HG03354 (cell line): Measurements from ENCODE around the gene CELSR3.
A peak's percentile ranks its signal among the peaks of the same experiment; 100 is the strongest.

Source experiments
- ATAC-seq: cut with Tn5 transposase; IDR thresholded peaks from one replicate; pipeline ENCODE4 v1.9.1; 2021; ENCODE audit warnings: mild to moderate bottlenecking; ENCODE audit not compliant: unreplicated experiment, poor library complexity, severe bottlenecking

Gene CELSR3

DNA sequence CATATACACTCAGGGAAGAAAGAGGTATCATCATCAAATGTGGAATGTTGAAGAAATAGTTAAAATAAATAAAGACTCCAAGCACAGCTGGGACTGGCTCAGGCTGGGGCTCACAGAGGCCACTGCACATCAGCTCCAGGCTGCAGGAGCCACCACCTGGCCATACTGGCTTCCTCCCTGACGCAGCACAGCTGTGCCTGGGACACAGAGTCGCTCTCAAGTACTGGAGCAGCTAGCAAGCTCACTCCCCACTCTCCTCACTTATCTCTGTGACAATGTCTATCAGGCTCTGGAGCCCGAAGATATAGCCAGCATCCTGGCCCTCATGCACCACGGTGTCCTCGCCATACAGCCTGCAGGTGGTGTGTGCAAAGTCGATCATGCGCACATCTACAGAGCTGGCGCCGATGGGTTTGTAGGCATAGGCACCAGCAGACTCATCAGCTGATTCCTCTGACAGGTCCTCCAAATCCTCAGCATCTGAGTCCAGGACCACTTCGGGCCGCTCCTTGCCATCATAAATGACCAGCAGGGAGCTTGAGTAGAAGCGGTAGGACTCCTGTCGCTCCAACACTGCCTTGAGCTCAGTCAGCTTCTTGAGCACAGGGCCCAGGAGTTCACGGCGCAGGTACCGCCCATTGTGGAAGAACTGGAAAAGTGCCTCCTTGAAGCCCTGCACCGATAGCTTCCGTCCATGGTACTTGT lies 25.5 kb upstream of the CELSR3 start:
- no peak for ATAC-seq

DNA sequence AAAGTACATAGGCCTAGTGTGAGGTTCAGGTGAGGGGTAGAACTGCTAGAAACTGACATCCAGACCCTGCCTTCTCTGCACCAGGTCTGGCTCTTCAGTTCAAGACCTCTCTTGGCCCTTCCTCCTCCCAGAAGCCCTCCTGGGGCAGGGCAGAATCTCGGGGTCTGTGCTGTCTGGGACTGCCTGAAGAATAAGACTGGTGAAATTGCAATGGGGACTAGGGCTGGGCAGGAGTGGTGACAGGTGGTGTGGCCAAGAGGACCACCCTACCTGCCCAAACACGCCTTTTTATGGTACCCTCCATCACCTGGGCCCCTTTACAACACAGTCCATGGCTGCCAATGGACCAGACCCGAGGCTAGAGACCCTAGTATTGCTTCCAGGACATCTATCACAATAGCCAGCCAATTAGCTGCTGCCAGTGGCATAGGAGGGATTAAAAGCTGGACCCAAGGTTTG lies 24.6 kb upstream of the CELSR3 start:
- no peak for ATAC-seq

GRCh38 chr3:48686538-48687219 lies 24.0 kb upstream of the CELSR3 start:
- no peak for ATAC-seq

- peak; percentile 87 for ATAC-seq
Observed at GRCh38 chr3:48685603-48686511, 23.2 kb upstream of the CELSR3 start, which contains the start of gene NCKIPSD. Gene NCKIPSD (minus strand): TSS chr3:48685915. CDS start chr3:48685807, 108 bp downstream.

DNA sequence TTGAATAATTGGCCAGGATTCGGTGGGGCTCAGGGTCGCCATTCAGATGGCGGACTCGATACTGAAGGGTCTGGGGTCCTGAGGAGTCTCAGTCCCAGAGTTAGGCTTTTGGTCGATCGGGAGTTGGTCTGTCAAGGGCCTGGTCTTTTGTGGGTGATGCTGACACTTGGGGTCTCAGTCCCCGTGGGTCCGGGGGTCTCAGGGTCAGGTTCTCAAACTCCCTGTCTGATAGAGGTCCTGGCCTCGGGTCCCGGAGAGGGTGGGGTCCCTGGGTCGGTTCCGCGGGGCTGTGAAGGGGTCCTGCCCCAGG lies 22.6 kb upstream of the CELSR3 start:
- no peak for ATAC-seq

DNA sequence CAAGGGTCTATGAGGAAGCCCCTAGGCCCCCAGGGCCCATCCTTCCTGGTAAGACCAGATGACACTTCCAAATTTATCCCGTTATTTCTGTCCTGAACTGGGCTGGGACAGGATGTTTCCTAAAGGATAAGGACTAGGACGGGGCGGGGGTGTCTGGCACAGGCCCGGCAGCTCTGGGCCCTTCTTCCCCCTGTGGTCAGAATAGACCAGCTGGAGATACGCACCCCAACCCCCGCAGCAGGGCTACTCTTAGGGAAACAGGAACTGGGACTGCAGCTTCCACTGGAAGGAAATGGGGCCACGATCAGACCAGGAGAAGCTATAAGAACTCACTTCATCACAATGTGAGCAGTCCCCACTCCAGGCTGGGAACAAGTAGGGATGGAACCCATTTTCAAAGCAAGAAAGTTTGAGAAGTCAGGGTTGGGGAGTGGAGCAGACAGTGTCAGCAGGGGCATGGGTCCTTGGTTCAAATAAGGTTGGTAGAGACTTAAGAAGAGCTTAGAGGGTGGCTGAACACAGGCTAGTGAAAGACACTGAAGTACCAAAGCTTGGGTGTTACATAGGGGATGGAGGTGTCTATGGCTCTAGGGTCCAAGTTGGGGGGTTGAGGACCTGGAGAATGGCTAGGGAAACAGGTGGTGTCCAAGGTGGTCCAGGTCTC lies 21.9 kb upstream of the CELSR3 start:
- no peak for ATAC-seq

- no peak for ATAC-seq
Observed at GRCh38 chr3:48684054-48684349, 21.3 kb upstream of the CELSR3 start.

DNA sequence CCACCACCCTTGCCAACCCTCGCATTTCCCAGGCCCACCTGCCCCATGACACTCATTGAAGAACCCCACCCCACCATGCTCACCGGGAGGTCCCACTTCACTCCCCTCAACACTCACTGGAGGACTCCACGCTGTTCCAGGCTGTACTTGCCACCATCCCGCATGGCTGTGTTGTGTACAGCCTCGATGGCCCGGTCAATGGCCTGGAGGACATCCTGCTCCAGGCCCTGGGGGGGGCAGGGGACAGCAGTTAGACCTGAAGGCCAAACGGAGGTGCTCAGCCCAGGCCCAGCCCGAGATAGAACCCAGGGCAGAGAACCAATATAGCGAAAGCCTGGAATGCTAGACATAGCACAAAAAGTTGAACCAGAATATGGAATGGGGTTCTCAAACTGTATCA lies 20.1 kb upstream of the CELSR3 start:
- no peak for ATAC-seq

DNA sequence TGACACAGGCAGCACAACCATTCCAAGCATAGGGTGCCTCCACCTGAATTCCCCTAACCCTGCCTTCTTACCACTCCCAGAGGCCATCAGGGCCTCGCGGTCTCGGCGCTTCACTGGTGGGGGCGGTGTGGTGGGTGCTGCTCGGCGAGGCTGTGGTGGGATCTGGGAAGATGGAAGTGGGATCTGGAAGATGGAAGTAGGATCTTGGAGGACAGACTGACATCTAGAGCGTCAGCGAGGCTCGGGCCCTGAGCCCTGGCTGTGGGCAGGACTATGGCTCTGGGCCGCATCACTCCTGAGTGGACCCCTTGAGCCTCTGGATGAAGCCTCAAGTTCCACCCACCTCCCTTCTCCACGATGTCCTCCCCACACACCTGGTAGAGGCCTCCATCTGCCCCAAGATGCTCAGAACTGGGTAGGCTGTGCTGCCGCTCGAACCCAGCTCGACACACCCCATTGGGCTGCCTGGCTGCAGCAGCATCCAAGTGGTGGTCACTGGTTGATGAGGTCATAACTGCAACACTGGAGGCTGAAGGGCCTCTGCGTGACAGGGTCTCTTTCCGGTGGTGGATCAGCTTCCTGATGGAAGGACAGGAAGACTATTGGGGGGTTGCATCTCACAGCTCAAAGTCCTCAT lies 19.4 kb upstream of the CELSR3 start:
- no peak for ATAC-seq

DNA sequence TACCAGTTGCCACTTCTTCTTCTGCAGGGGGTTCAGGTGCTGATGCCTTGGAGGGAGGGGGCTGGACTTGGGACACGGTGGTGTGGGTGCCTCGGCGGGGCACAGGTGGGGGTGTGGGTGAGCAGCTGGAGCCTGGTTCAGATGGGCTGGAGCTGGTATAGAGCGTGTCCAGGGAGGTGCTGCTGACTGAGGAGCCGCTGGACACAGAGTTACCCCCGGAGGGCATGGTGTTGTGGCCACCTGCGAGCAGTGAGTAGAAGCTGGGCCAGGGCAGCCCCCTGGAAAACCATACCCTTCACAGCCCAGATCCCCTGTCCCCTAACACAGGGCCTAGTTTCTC lies 18.8 kb upstream of the CELSR3 start:
- ATAC-seq: no peak

- no peak for ATAC-seq
Observed at GRCh38 chr3:48680811-48681540, 18.3 kb upstream of the CELSR3 start.

DNA sequence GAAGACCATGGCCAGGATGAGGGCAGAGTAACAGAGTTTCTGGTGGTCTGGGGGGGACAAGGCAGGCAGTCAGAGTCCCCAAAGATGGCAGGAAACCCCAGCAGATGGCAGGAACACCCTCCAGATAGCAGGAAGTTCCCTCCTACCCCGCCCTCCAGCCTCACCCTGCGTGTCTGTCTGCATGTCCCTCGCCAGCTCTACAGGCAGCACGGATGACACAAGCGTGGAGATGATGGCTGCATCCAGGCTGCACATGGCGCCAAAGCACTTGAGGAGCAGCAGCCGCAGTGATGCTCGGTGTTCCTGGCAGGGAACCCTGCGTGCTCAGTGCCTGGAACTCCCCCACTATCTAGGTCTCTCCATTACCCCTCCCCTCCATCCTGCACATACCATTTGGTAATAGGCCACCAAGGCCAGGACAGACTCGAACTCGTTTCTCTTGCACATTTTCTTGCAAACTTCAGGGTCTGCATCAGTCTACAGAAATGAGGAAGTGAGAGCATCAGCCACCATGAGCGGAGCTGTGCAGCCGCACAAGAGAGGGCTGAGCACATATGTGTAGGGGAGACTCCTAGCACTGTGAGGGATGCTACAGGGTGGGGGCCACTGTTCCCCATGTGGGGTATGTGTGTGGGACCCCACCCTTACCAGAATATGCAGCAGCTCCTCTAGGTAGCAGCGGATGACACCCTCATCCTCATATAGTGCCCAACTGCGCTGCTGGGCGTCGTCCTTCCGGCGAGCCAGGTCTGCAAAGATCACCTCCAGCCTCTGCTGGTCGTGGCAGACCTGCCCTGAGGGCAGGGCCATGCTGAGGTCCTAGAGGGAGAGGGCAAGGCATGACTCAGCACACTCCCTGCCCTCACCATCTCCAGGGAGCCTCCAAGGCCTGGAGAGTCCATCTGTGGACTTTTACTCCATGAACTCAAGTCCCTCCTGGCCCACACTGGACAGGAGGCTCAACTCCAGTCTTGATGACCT lies 17.0 kb upstream of the CELSR3 start:
- ATAC-seq: no peak

DNA sequence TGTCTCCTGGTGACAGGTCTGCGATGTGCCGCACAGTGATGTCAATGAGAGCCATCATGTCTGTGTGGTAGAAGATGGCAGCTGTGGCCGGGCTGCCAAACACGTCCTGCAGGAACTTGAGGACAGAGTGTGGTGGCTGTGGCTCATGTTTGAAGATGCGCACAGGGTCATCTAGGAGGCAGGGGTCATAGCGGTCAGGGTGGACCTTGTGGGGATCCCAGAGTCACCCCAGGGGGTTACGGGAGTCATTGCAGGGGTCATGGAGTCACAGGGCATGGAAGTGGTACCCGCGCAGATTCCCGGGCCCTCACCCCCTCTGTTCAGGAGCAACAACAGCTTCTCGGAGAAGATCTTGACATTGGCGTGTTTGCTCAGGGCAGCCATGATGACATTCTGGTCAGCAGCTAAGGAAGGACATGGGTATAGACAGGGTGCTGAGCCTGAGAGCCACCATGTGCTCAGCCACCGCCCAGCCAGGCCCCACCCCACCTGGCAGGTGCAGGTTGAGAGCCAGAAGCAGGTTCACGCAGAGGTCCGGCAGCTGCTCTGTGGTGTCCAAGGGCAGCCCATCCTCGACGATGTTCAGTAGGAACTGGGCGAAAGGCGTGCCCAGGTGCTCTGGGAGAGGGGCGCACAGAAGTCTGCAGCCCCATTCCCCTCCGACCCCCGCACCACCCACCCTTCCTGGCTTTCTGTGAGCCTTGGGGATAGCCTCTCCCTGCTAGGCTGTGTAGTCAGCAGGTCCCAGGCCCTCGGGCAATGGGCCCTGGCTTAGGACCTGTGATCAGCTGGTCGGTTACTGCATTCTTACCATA lies 16.1 kb upstream of the CELSR3 start:
- ATAC-seq: no peak

DNA sequence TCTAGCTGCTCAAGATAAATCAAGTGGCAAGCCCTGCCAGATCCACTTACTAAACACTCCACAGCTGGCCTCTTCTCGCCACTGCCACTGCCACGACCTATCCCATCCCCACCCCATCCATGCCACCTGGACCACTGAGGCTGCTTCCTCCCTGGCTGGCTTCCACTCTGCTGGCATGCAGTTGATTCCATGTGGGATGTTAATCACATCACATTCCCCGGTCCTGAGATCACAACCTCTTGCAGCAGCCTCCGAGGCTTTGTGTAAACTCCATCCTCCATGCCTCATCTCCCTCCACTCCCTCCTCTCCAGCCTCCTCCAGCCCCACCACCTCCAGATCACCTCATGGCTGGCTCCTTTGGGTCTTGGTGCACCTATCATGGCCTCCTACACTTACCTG lies 15.4 kb upstream of the CELSR3 start:
- no peak for ATAC-seq

DNA sequence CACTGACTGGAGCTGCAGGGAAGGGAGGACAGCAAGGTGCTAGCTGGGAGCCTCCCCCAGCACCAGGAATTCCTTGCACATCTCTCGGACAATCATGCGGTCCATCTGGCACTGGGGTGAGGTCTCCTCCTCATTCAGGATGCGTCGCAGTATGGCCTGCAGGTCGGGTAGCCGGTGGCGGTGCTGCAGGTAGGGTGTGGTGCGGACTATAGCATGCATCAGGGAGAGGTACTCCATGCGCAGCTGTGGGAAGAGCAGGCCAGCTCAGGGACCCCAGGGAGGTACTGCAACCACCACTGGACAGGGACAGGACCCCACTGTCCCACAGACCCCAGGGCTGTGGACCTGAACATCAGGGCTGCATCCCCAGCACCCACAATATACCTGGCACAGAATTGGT lies 11.8 kb upstream of the CELSR3 start:
- ATAC-seq: no peak

DNA sequence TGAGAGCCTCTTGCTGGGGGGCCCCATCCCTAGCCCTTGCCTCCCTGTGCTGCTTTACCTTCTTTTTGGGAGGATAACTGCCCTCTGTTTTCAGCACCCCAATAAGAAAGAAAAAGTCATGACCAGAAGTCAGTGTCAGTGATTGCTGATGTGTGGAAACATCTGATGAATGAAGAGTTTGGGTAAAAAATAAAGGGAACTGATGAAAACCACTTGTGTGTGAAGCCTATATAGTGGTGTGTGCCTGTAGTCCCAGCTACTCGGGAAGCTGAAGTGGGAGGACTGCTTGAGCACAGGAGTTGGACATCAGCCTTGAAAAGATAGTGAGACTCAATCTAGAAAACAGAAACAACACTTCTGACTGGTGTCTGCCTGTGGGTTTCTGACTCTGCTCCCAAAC lies 9.8 kb upstream of the CELSR3 start:
- ATAC-seq: no peak

DNA sequence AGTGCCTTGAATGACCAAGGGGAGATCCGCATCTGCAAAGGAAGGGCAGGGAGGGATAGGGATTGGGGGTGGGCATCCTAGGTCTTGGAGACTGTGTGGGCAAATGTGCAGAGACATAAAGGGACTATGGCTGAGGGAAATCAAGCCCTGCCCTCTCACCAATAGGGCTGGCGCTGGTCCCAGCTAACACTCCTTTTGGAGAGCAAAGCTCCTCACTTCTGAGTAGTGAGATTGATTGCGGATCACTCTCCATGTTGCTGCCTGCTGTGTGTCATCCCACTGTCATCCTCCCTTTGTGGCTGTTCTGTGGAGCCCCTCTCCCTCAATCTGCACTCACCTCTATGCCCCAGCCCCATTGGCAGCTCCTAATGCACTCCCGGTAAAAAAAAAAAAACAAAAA lies 2.2 kb upstream of the CELSR3 start:
- ATAC-seq: no peak

DNA sequence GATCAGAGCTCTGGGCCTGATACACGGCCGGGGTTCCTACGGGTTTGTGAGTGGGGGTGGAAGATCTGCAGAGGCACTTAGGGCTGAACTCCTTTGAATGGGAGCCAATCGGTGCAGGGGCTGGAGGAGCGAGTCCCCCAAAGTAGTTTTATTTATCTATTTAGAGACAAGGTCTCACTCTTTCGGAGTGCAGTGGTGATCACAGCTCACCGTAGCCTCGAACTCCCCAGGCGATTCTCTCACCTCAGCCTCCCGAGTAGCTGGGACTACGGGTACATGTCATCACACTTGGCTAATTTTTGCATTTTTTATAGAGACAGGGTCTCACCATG lies 1.6 kb upstream of the CELSR3 start:
- ATAC-seq: no peak
